Bronchial epithelial cell (primary cell): ENCODE data around the gene CDKL5. TPM values are rescaled to one million over a fixed set of nuclear protein-coding genes. Genes with fewer than 3 reads are reported as not detected.

ENCODE experiments used
- DNase-seq: peaks from one replicate; pipeline ENCODE4 v3.0.0-alpha.2; 2010; ENCODE audit warnings: low read depth
- FAIRE-seq: peaks from 2 replicates; lab custom pipeline; 2011; peaks lifted over from hg19 to GRCh38; lab: Jason Lieb, UNC
- H3K27me3 ChIP-seq: 2 replicates; pipeline ENCODE4 v1.5.1; 2011; ENCODE audit warnings: low read length; ENCODE audit not compliant: control insufficient read depth, insufficient read depth
- H3K36me3 ChIP-seq: 2 replicates; pipeline ENCODE4 v1.5.1; 2011; ENCODE audit warnings: low read length; ENCODE audit not compliant: control insufficient read depth, insufficient read depth
- H3K4me3 ChIP-seq: 2 replicates; pipeline ENCODE4 v1.5.1; 2011; ENCODE audit warnings: mild to moderate bottlenecking, low read depth, low read length, control low read depth
- total RNA-seq: library from RNA; depleted of rRNA; stranded (reverse); fragments of >200 nt; gene quantifications from 2 replicates; pipeline ENCODE4 v1.2.1, GENCODE V29; 2014
- TF ChIP-seq, protein P1 (sequence below): IDR thresholded peaks from 2 replicates; pipeline ENCODE4 v1.5.1; 2011; ENCODE audit warnings: mild to moderate bottlenecking, moderate library complexity, low read length, control low read depth, inconsistent platforms; ENCODE audit not compliant: insufficient read depth, severe bottlenecking

CDKL5 gene
- total RNA-seq, 1 donor from 2014 or later, result 2.6 TPM

DNA sequence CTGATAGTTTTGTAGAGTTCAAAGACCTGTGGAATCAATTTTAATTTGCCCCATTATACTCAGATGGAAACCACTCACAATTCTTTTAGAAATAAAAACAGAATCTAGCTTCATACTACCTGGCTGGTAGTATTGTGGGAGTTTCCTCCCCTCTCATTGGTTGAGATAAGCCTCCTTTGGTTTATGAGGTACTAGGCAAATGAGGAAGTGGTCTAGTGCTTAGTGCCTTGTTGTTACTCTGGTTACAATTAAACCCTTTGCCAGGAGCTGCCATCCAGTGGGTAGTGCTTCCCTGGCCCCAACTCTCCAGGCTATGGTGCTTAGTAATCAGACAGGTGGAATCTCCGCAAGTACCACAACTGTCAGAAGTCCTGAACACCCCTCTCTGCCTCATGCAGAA is 118.3 kb downstream of the CDKL5 start:
- FAIRE-seq (no peak), DNase-seq (no peak)
- Histone ChIP-seq H3K27me3 (no peaks in the 10 kb centered on the region), H3K4me3 (no peak overlapping the region), H3K36me3 (no peaks in the 10 kb centered on the region)
- TF ChIP-seq, protein P1, sequence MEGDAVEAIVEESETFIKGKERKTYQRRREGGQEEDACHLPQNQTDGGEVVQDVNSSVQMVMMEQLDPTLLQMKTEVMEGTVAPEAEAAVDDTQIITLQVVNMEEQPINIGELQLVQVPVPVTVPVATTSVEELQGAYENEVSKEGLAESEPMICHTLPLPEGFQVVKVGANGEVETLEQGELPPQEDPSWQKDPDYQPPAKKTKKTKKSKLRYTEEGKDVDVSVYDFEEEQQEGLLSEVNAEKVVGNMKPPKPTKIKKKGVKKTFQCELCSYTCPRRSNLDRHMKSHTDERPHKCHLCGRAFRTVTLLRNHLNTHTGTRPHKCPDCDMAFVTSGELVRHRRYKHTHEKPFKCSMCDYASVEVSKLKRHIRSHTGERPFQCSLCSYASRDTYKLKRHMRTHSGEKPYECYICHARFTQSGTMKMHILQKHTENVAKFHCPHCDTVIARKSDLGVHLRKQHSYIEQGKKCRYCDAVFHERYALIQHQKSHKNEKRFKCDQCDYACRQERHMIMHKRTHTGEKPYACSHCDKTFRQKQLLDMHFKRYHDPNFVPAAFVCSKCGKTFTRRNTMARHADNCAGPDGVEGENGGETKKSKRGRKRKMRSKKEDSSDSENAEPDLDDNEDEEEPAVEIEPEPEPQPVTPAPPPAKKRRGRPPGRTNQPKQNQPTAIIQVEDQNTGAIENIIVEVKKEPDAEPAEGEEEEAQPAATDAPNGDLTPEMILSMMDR, result no peak

DNA sequence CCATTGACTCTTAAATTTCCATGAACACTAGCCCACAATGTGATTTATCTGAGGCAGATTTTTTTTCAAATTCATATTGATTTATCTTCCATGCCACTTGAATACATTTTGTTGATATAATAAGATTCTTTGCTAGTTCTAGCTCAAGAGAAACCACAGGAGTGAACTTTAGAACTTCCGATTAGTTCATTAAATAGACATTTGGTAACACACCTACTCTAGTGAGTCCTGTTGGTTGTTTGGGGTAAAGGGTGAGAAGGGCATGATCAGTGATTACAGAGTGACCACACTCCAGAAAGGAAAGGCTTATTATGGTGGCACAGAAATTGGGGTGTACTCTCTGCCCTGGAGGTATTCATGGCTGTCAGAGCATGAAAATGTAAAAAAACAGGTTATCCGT is 120.4 kb downstream of the CDKL5 start:
- Histone ChIP-seq H3K36me3 (no peaks in the 10 kb centered on the region), H3K4me3 (no peak overlapping the region), H3K27me3 (no peaks in the 10 kb centered on the region)
- DNase-seq, result no peak
- TF ChIP-seq, protein P1, result no peak
- FAIRE-seq, result no peak

DNA sequence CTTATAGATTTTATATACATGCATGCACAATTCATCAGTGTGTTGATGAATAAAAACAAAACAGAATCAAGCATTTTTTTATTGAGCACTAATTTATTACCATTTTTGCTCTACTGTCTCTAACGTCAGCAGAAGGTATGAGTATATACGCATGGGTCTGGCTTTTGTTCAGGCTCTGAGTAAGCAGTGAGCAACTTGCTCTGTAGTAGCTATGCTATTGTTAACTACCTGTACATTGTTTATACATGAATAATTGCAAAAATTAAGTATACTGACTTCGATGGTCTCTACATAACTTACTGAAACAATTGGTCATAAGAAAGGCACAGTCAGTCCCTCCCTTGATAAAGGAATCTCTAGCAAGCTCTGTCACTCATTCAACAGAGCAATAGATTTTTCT is 123.6 kb downstream of the CDKL5 start:
- no peaks in the 10 kb centered on the region for H3K36me3 ChIP-seq
- no peak for FAIRE-seq
- no peak overlapping the region for H3K4me3 ChIP-seq
- TF ChIP-seq, protein P1, result no peak
- DNase-seq, result peak; percentile 71
- no peaks in the 10 kb centered on the region for H3K27me3 ChIP-seq

DNA sequence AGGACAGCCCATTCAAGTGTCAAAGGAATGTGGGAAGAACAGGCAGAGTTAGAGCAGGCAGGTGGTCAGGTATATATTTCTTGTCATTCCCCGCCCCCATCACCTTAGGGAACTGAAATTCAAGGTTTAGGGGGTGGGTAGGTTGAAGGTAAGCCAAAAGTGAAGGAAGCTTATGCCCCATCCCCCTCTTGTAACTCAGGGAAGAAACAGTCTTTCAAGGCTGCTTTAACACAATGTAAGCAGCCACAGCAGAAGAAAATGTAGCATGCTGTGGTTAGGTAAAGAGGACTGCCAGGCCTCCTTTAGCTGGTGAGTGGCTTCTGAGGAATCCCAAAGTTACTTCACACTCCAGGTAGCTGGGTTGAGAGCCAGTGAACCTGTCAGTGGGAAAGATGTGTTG is 124.2 kb downstream of the CDKL5 start:
- Histone ChIP-seq H3K27me3 (no peaks in the 10 kb centered on the region), H3K4me3 (no peak overlapping the region), H3K36me3 (no peaks in the 10 kb centered on the region)
- FAIRE-seq, result no peak
- TF ChIP-seq, protein P1, result no peak
- peak; percentile 7 for DNase-seq

DNA sequence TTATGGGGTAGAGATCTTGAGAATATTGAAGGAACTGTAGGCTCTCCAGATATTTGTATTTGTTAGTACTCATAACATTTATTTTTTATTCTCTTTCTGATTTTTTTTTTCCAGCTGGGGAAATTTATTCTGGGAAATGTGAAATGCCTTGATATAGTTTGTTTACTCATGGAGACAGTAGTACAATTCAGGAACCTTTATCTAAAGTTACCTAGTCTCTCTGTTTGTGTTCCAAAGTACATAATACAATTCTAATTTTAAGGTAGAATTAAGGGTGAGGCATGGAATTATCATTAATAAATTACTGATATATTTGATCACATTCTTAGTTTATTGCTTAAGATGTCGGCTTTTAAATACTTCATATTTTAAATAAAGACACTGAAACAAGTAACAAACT is 132.5 kb downstream of the CDKL5 start:
- no peaks in the 10 kb centered on the region for H3K36me3 ChIP-seq
- no peak for DNase-seq
- FAIRE-seq, result no peak
- TF ChIP-seq, protein P1, result no peak
- no peaks in the 10 kb centered on the region for H3K27me3 ChIP-seq
- no peak overlapping the region for H3K4me3 ChIP-seq

DNA sequence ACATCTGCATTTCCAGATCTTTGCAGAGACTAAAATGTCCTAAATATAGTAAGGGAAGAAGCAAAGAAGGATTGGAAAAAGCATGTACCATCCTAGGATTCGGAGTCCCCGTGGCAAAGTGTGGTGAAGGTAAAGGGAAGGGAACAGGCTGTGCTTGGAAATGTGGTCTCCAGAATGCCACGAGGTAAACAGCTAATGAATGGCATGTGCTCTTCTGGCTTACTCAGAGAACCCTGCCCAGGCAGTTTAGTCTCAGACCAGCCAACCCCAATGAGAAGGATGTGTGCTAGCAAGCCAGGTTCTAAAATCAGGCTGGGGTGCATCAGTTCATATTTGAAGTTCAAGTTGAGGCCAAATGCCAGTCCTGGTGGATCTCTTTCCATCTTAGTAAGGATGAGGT is 133.4 kb downstream of the CDKL5 start:
- Histone ChIP-seq H3K4me3 (no peak overlapping the region), H3K27me3 (no peaks in the 10 kb centered on the region), H3K36me3 (no peaks in the 10 kb centered on the region)
- no peak for DNase-seq
- TF ChIP-seq, protein P1, result no peak
- no peak for FAIRE-seq
